Endometrial microvascular endothelial cells (primary cell): ENCODE results near the gene RFTN1. TPM values are rescaled to one million over a fixed set of nuclear protein-coding genes. Genes with fewer than 3 reads are reported as not detected.

ENCODE experiments used
- in situ Hi-C: cut with HindIII; loops from 2 replicates; pipeline ENCODE4 v1.10.0; 2017; ENCODE audit warnings: low sequenced_read_pairs, low pct_unique_long_range_greater_than_20kb; ENCODE audit errors: inconsistent ontology term
- total RNA-seq: library from RNA; depleted of rRNA; stranded (reverse); fragments of >200 nt; gene quantifications from one replicate; pipeline ENCODE4 v1.2.3, GENCODE V29; 2015; ENCODE audit errors: inconsistent ontology term

The RFTN1 gene
- total RNA-seq, 1 donor from 2014 or later: 50.2 TPM

GRCh38 chr3:16534640-16535262 is 21.3 kb upstream of the RFTN1 start:
- in situ Hi-C loops: loop anchor here (25.0 kb wide), 1 partner anchor 272 kb away; the partner anchor contains the start of genes DPH3 and OXNAD1

DNA sequence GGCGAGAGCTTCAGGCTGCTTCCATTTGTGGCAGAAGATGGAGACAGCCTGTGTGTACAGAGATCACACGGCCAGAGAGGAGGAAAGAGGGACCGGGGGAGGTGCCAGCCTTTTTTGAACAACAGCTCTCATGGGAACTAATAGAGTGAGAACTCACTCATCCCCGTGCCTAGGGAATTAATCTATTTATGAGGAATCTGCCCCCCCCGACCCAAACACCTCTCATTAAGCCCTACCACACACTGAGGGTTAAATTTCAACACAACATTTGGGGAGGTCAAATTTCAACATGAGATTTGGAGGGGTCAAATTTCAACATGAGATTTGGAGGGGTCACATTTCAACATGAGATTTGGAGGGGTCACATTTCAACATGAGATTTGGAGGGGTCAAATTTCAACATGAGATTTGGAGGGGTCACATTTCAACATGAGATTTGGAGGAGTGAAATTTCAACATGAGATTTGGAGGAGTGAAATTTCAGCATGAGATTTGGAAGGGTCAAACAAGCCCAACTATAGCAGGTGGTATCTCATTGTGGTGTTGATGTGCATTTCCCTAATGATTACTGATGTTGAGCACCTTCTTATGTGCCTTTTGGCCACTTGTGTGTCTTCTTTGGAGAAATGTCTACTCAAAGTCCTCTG is 20.6 kb upstream of the RFTN1 start:
- in situ Hi-C loops: loop anchor here (25.0 kb wide), 1 partner anchor 272 kb away; the partner anchor contains the start of genes DPH3 and OXNAD1

- in situ Hi-C loops: loop anchor here (25.0 kb wide), 1 partner anchor 267 kb away; the partner anchor contains the start of genes DPH3 and OXNAD1
Measured at GRCh38 chr3:16529264-16529663, 15.8 kb upstream of the RFTN1 start.

DNA sequence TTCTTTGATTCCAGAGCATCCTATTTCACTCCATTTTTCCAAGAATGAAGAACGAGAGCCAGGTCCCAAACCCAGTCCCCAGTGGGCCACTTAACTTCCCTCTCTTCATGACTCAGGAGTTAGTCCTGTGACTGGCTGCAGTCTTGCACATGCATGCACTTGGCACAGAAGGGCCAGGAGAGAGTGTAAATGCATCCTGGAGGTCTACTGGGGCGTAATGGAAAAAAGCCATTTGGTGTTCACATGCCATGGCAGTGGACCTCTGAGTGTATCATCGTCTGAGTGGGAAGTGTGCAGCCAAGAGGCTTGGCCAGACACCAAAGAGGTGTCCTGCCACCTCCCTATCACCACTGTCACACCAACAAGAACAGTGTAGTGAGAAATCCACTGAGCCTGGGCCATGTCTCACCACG is 15.1 kb upstream of the RFTN1 start:
- in situ Hi-C loops: loop anchor here (25.0 kb wide), 1 partner anchor 266 kb away; the partner anchor contains the start of genes DPH3 and OXNAD1

DNA sequence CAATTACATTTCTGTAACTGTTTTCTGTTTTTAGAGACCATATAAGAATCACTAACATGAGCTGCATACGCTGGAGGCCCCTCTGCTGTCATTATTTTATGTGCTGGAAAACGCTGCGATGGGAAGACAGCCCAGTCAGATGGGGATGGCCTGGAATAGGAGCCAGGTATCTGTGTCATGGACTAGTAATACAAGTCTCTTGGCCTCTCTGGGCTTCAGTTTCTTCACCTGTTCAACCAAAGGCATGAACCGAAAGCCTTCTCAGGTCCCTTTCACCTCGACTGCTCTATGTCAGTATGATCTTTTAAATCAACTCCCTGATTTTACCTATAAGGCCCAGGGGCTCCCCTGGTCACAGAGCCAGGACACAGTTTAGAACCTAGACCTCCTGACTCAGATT is 14.6 kb upstream of the RFTN1 start:
- in situ Hi-C loops: loop anchor here (25.0 kb wide), 1 partner anchor 266 kb away; the partner anchor contains the start of genes DPH3 and OXNAD1

DNA sequence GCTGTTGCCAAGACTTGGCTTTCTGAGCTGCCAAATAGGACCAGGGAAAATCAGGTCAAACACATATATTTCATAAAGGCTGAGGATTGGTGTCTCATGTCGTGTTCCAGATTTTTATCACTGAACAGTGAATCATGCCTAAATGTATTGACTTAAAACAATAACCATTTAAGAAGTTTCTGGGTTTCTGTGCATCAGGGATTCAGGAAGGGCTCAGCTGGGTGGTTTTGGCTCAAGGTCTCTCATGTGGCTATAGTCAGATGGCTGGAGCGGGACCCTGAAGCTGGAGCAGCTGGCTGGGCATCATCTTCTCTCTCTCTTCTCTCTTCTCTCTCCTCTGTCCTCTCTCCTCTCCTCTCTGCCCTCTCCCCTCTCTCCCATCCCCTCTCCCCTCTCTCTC is 10.7 kb upstream of the RFTN1 start:
- in situ Hi-C loops: no loop called here

- in situ Hi-C loops: no loop called here
Measured at GRCh38 chr3:16523778-16524177, 10.3 kb upstream of the RFTN1 start.

DNA sequence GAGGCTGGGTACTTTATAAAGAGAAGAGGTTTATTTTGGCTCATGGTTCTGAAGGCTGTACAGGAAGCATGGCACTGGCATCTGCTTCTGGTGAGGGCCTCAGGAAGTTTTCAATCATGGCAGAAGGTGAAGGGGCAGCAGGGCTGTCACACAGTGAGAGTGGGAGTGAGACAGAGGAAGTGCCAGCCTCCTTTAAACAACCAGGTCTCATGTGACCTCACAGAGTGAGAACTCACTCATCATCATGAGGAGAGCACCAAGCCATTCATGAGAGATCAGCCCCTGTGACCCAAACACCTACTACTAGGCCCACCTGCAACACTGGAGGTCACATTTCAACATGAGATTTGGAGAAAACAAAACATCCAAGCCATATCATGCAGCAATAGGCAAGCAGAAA is 9.3 kb upstream of the RFTN1 start:
- in situ Hi-C loops: no loop called here

DNA sequence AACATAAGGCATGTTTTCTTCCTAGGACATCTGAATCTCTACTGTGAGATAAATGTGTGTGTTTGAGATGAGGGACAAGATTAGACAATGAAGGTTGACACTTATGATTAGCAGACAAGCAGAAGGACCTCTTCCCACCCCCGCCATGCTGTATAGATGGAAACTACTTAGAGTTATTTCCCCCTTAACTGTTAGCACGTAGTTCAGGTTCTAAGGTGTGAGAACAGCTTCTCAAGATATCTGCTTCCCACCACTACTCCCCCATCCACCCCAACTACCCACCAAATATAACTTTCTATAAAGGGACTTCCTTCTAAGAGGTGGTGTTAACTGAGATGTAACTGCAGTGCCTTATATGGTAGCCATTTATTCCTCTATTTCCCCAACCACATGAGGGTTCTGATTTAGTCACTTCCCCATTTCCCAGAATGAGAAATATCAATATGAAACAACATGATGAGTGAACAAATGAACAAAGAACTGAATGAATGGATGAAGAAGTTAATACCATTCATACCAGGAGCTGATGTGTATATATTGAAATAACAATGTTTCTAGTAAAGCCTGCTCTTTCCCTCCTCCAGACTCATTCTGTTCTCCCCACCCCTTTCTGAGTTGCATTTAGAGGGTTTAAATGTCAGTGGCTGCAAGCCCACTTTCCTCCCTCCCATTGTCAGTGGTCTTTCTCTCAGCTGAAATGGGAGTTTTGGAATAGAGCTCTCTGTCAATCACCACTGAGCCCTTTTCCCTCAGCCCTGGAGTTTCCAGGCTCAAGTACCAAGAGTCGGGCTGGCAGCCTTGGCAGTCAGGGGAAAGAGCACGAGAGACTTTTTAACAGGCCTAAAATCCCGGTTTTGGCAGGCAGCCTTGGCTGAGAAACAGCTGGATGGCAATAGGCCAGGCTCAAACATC is 7.7 kb upstream of the RFTN1 start:
- in situ Hi-C loops: no loop called here

DNA sequence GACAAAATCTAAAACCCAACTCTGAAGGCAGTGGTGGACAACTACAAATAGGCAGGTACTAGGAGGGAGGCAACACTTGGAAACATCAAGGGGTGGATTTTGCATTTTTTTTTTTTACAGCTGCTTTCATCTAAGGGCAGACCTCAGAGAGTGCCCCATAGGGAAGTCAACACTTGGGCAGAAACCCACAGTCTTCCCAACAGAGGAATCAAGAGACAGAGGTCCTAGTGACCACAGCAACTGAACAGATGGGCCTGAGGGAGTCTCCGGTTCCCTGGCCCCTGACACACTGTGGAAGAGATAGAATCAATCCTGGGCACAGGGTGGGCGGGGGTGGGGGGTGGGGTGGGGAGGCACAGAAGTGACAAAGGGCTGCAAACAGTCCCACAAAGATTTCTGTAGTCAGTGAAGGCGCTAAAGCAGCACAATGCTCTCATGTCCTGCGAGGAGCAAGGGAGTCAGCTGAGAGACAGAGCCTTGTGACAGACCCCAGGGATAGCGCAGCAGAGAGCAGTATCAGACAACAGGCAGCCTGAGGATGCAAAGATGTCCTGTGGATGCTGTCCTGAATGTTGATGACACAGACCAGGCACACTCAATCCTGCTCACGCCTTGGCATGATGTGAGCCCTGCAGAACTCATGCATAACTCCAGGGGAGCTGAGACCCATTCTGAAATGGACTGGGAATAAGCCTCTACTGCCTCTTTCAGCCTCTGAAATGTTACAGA is 6.9 kb upstream of the RFTN1 start:
- in situ Hi-C loops: no loop called here

DNA sequence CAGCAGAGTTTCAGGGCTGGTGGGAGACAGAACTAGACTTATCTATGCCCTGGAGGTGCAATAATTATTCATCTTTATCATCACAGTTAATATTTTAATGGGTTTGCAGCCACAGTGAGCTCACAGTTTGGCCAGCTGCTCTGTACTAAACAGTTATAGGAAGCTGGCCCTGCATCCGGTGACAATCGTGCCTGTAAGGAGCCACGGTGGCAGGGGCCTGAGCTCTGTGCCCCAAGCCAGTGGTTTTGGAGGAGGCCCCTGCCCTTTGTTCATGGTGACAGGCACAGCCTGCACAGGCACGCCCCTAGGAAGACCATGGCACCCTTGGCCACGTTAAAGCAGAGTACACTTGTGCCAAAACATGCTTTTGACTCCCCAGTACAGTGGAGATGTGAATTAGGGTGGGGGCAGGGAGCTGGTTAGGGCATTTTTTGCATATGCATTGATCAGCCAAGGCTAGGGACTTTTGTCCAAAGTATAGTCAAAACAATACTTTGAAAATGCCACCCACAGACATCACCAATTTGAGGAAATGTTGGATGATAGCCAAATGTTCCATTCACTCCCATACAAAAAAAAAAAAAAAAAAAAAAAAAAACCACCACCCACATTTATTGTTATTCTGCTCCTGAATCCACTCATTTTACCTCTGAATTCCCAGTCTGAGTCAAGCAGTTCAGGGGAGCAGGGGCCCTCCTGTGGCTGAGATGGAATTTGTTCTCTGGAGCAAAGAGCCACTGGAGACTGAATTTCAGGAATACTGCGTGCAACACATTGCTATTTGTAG is 3.4 kb upstream of the RFTN1 start:
- in situ Hi-C loops: no loop called here

DNA sequence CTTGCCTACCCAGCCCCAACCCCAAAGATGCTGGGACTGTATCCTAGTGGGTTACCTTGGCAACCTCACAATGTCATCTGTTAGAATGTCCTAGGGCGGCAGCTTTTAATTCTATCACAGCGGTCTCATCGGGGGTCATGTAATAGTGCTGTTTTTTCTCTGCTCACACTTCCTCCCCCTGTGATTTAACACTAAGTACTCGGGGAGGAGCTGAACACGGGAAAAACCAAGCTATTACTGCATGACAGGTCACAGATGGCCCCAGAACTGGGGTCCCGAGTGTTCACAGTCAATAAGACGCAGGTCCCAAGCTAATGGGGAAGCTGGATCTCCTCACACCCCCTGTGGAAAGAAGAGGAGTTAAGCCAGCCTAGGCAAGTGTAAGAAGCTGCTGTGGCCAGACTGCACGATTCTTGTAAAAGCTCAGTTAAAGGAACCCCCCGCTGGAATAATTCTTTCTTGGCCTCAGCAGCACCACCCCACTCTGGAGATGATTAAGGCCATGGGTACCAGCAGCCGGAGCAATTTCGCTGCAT is 2.5 kb upstream of the RFTN1 start:
- in situ Hi-C loops: no loop called here

DNA sequence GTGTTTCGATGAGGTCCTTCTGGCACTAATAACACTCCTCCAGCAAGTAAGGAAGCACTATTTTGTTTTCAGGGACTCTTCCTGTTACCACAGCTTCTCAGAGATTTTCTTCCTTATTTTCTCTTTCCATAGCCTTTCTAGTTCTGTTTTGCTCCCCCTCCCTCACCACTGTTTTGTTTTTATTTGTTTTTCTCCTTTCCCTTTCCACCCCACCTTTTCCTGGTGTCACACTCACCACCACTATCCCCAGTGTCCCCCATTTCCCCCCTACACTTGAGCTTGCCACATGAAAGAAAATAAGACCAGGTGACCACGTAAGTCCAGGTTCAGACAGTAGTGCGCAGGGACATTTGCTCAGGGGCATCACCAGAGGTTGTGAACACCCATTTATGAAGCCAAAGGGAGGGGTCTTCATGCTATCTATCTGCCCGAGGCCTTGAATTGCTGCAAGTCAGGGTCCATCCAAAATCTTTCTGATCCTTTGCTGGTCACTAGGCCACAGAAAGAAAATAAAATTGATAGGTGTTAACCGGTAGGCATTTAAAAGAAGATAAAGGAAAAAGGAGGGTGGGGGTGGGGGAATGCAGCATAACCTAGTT is 1.4 kb upstream of the RFTN1 start:
- in situ Hi-C loops: no loop called here

DNA sequence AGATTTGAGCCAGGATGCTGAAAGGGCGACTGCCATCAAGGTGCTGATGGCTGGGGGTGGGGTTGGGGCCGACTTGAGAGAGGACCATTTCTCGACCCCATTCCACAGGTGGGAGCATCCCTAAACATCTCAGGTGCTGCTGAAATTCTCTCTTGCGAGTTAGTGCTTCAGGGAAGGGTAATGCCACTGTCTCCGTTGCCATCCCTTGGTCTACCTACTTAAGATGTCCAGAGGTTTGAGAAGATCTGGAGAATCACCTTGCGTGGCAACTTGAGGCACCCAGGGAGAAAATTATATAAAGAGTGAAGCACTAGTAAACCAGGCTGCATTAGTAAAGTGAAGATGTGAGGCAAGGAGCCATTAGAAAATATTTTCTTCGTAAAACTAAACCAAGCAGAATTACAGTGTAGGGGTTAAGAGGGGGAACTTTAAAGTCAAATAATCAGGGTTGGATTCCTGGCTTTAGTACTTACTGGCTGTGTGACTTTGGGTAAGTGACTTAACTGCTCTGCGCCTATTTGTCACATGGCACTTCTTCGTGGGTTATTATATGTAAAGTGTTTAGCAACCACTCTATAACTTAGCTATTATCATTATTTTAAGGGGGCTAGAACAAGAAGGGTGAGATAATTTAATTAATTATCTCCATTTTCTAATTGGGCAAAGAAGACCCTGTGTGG is 662 bp upstream of the RFTN1 start:
- in situ Hi-C loops: no loop called here

GRCh38 chr3:16512435-16513140 is 911 bp downstream of the RFTN1 start:
- in situ Hi-C loops: no loop called here

GRCh38 chr3:16511681-16512434 is 1.6 kb downstream of the RFTN1 start:
- in situ Hi-C loops: no loop called here
